ENCODE results near the gene MSI2.

GRCh38 chr17:57552114-57552624, 295.8 kb downstream of the MSI2 start:
- TF ChIP-seq, protein P1, sequence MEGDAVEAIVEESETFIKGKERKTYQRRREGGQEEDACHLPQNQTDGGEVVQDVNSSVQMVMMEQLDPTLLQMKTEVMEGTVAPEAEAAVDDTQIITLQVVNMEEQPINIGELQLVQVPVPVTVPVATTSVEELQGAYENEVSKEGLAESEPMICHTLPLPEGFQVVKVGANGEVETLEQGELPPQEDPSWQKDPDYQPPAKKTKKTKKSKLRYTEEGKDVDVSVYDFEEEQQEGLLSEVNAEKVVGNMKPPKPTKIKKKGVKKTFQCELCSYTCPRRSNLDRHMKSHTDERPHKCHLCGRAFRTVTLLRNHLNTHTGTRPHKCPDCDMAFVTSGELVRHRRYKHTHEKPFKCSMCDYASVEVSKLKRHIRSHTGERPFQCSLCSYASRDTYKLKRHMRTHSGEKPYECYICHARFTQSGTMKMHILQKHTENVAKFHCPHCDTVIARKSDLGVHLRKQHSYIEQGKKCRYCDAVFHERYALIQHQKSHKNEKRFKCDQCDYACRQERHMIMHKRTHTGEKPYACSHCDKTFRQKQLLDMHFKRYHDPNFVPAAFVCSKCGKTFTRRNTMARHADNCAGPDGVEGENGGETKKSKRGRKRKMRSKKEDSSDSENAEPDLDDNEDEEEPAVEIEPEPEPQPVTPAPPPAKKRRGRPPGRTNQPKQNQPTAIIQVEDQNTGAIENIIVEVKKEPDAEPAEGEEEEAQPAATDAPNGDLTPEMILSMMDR (IDR thresholded peaks at IDR 0.05): peak in 1 of 3 donors; percentile 24
- TF ChIP-seq POLR2AphosphoS5 (IDR thresholded peaks at IDR 0.05): no peak
